GM12878 (cell line): ENCODE measurements around the gene ARL3. TPM values are rescaled to one million over a fixed set of nuclear protein-coding genes. Genes with fewer than 3 reads are reported as not detected.

Experiments
- ASH2L ChIP-seq: fragments of 300-600, 200-600 bp; sonication (generic); IDR thresholded peaks from 2 replicates; pipeline ENCODE4 v1.6.1; 2017; ENCODE audit warnings: low read depth, mild to moderate bottlenecking, borderline replicate concordance
- CBX3 ChIP-seq: fragments of 200-600 bp; sonication (generic); IDR thresholded peaks from 2 replicates; pipeline ENCODE4 v1.6.1; 2016; ENCODE audit warnings: low read depth, borderline replicate concordance
- CBX5 ChIP-seq: sonication (generic); IDR thresholded peaks from 2 replicates; pipeline ENCODE4 v1.6.1; 2016; ENCODE audit warnings: low read depth, moderate library complexity, mild to moderate bottlenecking, inconsistent platforms
- CREB1 ChIP-seq: IDR thresholded peaks from 2 replicates; pipeline ENCODE4 v1.6.1; 2012; ENCODE audit warnings: low read depth, mild to moderate bottlenecking, inconsistent platforms
- NBN ChIP-seq: fragments of 450-650 bp; IDR thresholded peaks from 2 replicates; pipeline ENCODE4 v1.6.1; 2016
- NFYA ChIP-seq: IDR thresholded peaks from 2 replicates; pipeline ENCODE4 v1.6.1; 2011; ENCODE audit warnings: low read depth, mild to moderate bottlenecking, low read length, improper control_type of control experiment, borderline replicate concordance
- NRF1 ChIP-seq: conservative IDR thresholded peaks from 2 replicates; pipeline ENCODE4 v1.6.1; 2011; ENCODE audit warnings: mild to moderate bottlenecking, low read depth, low read length, improper control_type of control experiment
- PAX5 ChIP-seq: IDR thresholded peaks from 2 replicates; pipeline ENCODE4 v1.6.1; 2011; ENCODE audit warnings: low read depth, low read length, borderline replicate concordance
- SMC3 ChIP-seq: IDR thresholded peaks from 2 replicates; pipeline ENCODE4 v1.6.1; 2011; ENCODE audit warnings: low read length, improper control_type of control experiment, borderline replicate concordance
- SUZ12 ChIP-seq: fragments of 200-600 bp; sonication (generic); IDR thresholded peaks from one replicate; pipeline ENCODE4 v1.6.1; 2018; ENCODE audit warnings: antibody characterized with exemption, mild to moderate bottlenecking; ENCODE audit not compliant: unreplicated experiment
- ZNF207 ChIP-seq: fragments of 450-650 bp; IDR thresholded peaks from 2 replicates; pipeline ENCODE4 v1.6.1; 2014; ENCODE audit warnings: antibody characterized with exemption, mild to moderate bottlenecking, borderline replicate concordance
- ZNF24 ChIP-seq: fragments of 450-650 bp; IDR thresholded peaks from 2 replicates; pipeline ENCODE4 v1.6.1; 2017; ENCODE audit warnings: antibody characterized with exemption, mild to moderate bottlenecking
- ZNF384 ChIP-seq: IDR thresholded peaks from 2 replicates; pipeline ENCODE4 v1.6.1; 2012; ENCODE audit warnings: low read depth, mild to moderate bottlenecking, low read length, improper control_type of control experiment, borderline replicate concordance
- polyA plus RNA-seq, 11 experiments: library from polyadenylated mRNA; depleted of rRNA in 4 of 11; unstranded in 6 of 11; stranded (reverse) in 5 of 11; fragments of >200 nt; fragmentation: Nextera tagmentation in 4 of 11; fragmentation: Illumina TruSeq in 1 of 11; extraction: Ambion mirVana in 4 of 11; extraction: Trizol in 1 of 11; gene quantifications; 1 replicate in 1 of 11; 2 replicates in 10 of 11; pipeline versions ENCODE4 v1.2.1 to v1.2.3, GENCODE V29; 2011 to 2016; ENCODE audit warnings: inconsistent platforms in 2 of 11, missing spikeins in 2 of 11, low read depth in 1 of 11
- total RNA-seq, 4 experiments: library from RNA; depleted of rRNA in 3 of 4; stranded (reverse); fragments of >200 nt in 3 of 4; fragmentation: Illumina TruSeq in 1 of 4; extraction: Trizol in 1 of 4; gene quantifications; 2 replicates each; pipeline versions ENCODE4 v1.2.1 to v1.2.3, GENCODE V29; 2013 to 2021
- TF ChIP-seq, protein P1 (sequence below): fragments of 450-650 bp; IDR thresholded peaks from 2 replicates; pipeline ENCODE4 v1.6.1; 2017; ENCODE audit warnings: low read depth, mild to moderate bottlenecking, moderate library complexity
- TF ChIP-seq, protein P2 (sequence below): fragments of 450-650 bp; IDR thresholded peaks from 2 replicates; pipeline ENCODE4 v1.6.1; 2018; ENCODE audit warnings: mild to moderate bottlenecking, low read depth, moderate library complexity; ENCODE audit not compliant: partially characterized antibody
- TF ChIP-seq, protein P3 (sequence below): fragments of 450-650 bp; IDR thresholded peaks from 2 replicates; pipeline ENCODE4 v1.6.1; 2017; ENCODE audit warnings: mild to moderate bottlenecking
- TF ChIP-seq, protein P4 (sequence below): fragments of 150-350 bp; IDR thresholded peaks from 2 replicates; pipeline ENCODE4 v1.6.1; 2014; ENCODE audit warnings: mild to moderate bottlenecking, low read depth, low read length
- TF ChIP-seq, protein P5 (sequence below): fragments of 450-650 bp; IDR thresholded peaks from 2 replicates; pipeline ENCODE4 v1.6.1; 2017; ENCODE audit warnings: mild to moderate bottlenecking, moderate library complexity

The ARL3 gene
- total and polyA plus RNA-seq, 10 of the 15 experiments (the other 5 are each of a cell fraction or from before 2014, with no cell fraction given), result 4.9 to 26.1 (median 11.0) TPM

DNA sequence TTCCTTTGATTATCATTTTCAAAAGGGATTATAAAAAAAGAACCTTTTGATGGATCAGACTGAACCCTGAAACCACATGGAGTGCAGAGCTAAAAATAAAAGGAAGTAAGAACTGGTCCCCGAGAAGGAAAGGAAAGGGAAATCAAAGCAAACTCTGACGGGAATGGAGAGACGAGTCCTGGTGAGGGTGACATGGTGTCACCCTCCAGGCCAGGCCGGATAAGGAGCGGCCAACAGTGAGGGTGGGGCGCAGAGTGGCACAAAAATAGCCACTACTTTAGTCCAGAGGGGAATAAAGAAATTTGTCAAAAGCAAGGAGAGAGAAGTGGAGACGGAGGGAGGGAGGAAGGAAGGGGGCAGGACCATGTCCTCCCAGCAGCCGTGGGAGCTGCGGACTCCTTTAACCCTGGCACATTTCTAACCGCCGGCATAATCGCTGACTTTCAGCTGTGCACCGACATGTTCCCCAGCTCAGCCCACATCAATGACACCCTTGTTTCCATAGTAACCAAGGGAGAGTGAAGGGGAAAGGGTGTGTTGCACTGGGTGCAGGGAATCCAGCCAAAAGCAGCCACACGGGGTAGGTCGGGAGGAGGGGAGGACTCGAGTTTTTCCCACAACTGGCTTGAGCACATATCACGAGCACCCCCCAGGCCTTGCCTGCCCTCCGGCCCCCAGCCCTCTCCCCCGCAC lies 40.2 kb downstream of the ARL3 start (continued):
- TF ChIP-seq ZNF24, result no peak
- TF ChIP-seq, protein P1, sequence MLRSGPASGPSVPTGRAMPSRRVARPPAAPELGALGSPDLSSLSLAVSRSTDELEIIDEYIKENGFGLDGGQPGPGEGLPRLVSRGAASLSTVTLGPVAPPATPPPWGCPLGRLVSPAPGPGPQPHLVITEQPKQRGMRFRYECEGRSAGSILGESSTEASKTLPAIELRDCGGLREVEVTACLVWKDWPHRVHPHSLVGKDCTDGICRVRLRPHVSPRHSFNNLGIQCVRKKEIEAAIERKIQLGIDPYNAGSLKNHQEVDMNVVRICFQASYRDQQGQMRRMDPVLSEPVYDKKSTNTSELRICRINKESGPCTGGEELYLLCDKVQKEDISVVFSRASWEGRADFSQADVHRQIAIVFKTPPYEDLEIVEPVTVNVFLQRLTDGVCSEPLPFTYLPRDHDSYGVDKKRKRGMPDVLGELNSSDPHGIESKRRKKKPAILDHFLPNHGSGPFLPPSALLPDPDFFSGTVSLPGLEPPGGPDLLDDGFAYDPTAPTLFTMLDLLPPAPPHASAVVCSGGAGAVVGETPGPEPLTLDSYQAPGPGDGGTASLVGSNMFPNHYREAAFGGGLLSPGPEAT, result 0 out of 2 replicates have a peak, but pooled peaks have one; percentile 18
- TF ChIP-seq, protein P2, sequence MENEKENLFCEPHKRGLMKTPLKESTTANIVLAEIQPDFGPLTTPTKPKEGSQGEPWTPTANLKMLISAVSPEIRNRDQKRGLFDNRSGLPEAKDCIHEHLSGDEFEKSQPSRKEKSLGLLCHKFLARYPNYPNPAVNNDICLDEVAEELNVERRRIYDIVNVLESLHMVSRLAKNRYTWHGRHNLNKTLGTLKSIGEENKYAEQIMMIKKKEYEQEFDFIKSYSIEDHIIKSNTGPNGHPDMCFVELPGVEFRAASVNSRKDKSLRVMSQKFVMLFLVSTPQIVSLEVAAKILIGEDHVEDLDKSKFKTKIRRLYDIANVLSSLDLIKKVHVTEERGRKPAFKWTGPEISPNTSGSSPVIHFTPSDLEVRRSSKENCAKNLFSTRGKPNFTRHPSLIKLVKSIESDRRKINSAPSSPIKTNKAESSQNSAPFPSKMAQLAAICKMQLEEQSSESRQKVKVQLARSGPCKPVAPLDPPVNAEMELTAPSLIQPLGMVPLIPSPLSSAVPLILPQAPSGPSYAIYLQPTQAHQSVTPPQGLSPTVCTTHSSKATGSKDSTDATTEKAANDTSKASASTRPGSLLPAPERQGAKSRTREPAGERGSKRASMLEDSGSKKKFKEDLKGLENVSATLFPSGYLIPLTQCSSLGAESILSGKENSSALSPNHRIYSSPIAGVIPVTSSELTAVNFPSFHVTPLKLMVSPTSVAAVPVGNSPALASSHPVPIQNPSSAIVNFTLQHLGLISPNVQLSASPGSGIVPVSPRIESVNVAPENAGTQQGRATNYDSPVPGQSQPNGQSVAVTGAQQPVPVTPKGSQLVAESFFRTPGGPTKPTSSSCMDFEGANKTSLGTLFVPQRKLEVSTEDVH, result no peak
- no peak for TF ChIP-seq ZNF384
- TF ChIP-seq, protein P3, sequence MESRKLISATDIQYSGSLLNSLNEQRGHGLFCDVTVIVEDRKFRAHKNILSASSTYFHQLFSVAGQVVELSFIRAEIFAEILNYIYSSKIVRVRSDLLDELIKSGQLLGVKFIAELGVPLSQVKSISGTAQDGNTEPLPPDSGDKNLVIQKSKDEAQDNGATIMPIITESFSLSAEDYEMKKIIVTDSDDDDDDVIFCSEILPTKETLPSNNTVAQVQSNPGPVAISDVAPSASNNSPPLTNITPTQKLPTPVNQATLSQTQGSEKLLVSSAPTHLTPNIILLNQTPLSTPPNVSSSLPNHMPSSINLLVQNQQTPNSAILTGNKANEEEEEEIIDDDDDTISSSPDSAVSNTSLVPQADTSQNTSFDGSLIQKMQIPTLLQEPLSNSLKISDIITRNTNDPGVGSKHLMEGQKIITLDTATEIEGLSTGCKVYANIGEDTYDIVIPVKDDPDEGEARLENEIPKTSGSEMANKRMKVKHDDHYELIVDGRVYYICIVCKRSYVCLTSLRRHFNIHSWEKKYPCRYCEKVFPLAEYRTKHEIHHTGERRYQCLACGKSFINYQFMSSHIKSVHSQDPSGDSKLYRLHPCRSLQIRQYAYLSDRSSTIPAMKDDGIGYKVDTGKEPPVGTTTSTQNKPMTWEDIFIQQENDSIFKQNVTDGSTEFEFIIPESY, result no peak
- TF ChIP-seq CREB1, result peak; percentile 76
- no peak for TF ChIP-seq NFYA
- TF ChIP-seq NBN, result no peak
- no peak for TF ChIP-seq ASH2L
- TF ChIP-seq CBX5, result no peak
- TF ChIP-seq, protein P4, sequence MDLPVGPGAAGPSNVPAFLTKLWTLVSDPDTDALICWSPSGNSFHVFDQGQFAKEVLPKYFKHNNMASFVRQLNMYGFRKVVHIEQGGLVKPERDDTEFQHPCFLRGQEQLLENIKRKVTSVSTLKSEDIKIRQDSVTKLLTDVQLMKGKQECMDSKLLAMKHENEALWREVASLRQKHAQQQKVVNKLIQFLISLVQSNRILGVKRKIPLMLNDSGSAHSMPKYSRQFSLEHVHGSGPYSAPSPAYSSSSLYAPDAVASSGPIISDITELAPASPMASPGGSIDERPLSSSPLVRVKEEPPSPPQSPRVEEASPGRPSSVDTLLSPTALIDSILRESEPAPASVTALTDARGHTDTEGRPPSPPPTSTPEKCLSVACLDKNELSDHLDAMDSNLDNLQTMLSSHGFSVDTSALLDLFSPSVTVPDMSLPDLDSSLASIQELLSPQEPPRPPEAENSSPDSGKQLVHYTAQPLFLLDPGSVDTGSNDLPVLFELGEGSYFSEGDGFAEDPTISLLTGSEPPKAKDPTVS, result no peak
- TF ChIP-seq CBX3, result no peak
- TF ChIP-seq, protein P5, sequence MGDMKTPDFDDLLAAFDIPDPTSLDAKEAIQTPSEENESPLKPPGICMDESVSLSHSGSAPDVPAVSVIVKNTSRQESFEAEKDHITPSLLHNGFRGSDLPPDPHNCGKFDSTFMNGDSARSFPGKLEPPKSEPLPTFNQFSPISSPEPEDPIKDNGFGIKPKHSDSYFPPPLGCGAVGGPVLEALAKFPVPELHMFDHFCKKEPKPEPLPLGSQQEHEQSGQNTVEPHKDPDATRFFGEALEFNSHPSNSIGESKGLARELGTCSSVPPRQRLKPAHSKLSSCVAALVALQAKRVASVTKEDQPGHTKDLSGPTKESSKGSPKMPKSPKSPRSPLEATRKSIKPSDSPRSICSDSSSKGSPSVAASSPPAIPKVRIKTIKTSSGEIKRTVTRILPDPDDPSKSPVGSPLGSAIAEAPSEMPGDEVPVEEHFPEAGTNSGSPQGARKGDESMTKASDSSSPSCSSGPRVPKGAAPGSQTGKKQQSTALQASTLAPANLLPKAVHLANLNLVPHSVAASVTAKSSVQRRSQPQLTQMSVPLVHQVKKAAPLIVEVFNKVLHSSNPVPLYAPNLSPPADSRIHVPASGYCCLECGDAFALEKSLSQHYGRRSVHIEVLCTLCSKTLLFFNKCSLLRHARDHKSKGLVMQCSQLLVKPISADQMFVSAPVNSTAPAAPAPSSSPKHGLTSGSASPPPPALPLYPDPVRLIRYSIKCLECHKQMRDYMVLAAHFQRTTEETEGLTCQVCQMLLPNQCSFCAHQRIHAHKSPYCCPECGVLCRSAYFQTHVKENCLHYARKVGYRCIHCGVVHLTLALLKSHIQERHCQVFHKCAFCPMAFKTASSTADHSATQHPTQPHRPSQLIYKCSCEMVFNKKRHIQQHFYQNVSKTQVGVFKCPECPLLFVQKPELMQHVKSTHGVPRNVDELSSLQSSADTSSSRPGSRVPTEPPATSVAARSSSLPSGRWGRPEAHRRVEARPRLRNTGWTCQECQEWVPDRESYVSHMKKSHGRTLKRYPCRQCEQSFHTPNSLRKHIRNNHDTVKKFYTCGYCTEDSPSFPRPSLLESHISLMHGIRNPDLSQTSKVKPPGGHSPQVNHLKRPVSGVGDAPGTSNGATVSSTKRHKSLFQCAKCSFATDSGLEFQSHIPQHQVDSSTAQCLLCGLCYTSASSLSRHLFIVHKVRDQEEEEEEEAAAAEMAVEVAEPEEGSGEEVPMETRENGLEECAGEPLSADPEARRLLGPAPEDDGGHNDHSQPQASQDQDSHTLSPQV, result no peak
- TF ChIP-seq SMC3, result no peak
- no peak for TF ChIP-seq PAX5
- no peak for TF ChIP-seq SUZ12
- TF ChIP-seq ZNF207, result no peak
- TF ChIP-seq NRF1, result no peak
